NCI-H69 (cell line): ENCODE measurements around the gene ATP10B.

Source experiments
- DNase-seq: peaks from one replicate; lab custom pipeline; 2025; lab: John Stamatoyannopoulos, UW

ATP10B gene

GRCh38 chr5:160685219-160685618 lies 166.8 kb downstream of the ATP10B start:
- DNase-seq, result peak; percentile 68

GRCh38 chr5:160679567-160680309 lies 172.3 kb downstream of the ATP10B start:
- no peak for DNase-seq

GRCh38 chr5:160675988-160676387 lies 176.0 kb downstream of the ATP10B start:
- no peak for DNase-seq

GRCh38 chr5:160674901-160675300 lies 177.1 kb downstream of the ATP10B start:
- peak; percentile 67 for DNase-seq

GRCh38 chr5:160672521-160672920 lies 179.5 kb downstream of the ATP10B start:
- no peak for DNase-seq

GRCh38 chr5:160668356-160668755 lies 183.7 kb downstream of the ATP10B start:
- no peak for DNase-seq

GRCh38 chr5:160667160-160667559 lies 184.9 kb downstream of the ATP10B start:
- no peak for DNase-seq

- no peak for DNase-seq
Observed at GRCh38 chr5:160665460-160665859, 186.6 kb downstream of the ATP10B start.

- DNase-seq, result no peak
Observed at GRCh38 chr5:160660132-160660531, 191.9 kb downstream of the ATP10B start.

GRCh38 chr5:160657622-160658458 lies 194.2 kb downstream of the ATP10B start:
- DNase-seq, result no peak

GRCh38 chr5:160657068-160657507 lies 194.9 kb downstream of the ATP10B start:
- no peak for DNase-seq

- peak; percentile 29 for DNase-seq
Observed at GRCh38 chr5:160655717-160656116, 196.3 kb downstream of the ATP10B start.

GRCh38 chr5:160651692-160652645 lies 200.0 kb downstream of the ATP10B start:
- peak; percentile 95 for DNase-seq

GRCh38 chr5:160649304-160649703 lies 202.7 kb downstream of the ATP10B start:
- DNase-seq, result peak; percentile 70

GRCh38 chr5:160646033-160646432 lies 206.0 kb downstream of the ATP10B start:
- no peak for DNase-seq

- DNase-seq, result no peak
Observed at GRCh38 chr5:160643616-160644240, 208.3 kb downstream of the ATP10B start.

GRCh38 chr5:160641405-160641804 lies 210.6 kb downstream of the ATP10B start:
- no peak for DNase-seq

- no peak for DNase-seq
Observed at GRCh38 chr5:160640406-160640805, 211.6 kb downstream of the ATP10B start.

- DNase-seq, result no peak
Observed at GRCh38 chr5:160638161-160638742, 213.8 kb downstream of the ATP10B start.

GRCh38 chr5:160637357-160638090 lies 214.5 kb downstream of the ATP10B start:
- DNase-seq, result no peak
